ENCODE data around the gene PLS3. TPM values are rescaled to one million over a fixed set of nuclear protein-coding genes. Genes with fewer than 3 reads are reported as not detected.
A peak's percentile ranks its signal among the peaks of the same experiment; 100 is the strongest.

Gene PLS3
- total and polyA plus RNA-seq, 2 donors from 2014 or later: 97.4 to 110 TPM

DNA sequence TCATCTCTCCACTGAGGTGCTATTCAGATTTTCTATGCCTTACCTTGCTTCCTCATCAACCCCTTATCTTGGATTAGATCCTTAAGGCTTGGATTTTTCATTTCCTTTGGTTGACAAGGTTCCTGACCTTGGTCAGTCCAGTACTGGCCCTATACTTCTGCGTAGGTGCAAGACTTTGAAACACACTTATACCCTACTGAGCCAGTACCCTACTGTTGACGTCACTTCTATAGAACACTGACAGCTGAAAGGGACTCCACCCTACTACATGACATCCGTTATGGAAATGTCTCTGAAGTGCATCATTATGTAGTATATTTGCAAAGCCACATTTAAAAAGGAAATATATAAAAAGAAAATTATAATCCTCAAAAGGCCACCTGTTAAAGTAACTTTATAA lies 12.0 kb upstream of the PLS3 start:
- no peak overlapping the region for H3K4me3 ChIP-seq (ENCODE audit: low read length in 3 of 3)
- H3K27ac ChIP-seq (ENCODE audit: low read depth in 2 of 2, low read length in 2 of 2): no peak overlapping the region
- FAIRE-seq: no peak
- no peaks in the 10 kb centered on the region for H3K9me3 ChIP-seq (ENCODE audit: control insufficient read depth in 2 of 3, insufficient read depth in 1 of 3, low read length in 3 of 3)
- intact Hi-C loops (cut with DNase I): no loop called here
- H3K27me3 ChIP-seq (ENCODE audit: control insufficient read depth, insufficient read depth, low read length): peaks cover 2% of the 10 kb centered on the region
- TF ChIP-seq, protein P1, sequence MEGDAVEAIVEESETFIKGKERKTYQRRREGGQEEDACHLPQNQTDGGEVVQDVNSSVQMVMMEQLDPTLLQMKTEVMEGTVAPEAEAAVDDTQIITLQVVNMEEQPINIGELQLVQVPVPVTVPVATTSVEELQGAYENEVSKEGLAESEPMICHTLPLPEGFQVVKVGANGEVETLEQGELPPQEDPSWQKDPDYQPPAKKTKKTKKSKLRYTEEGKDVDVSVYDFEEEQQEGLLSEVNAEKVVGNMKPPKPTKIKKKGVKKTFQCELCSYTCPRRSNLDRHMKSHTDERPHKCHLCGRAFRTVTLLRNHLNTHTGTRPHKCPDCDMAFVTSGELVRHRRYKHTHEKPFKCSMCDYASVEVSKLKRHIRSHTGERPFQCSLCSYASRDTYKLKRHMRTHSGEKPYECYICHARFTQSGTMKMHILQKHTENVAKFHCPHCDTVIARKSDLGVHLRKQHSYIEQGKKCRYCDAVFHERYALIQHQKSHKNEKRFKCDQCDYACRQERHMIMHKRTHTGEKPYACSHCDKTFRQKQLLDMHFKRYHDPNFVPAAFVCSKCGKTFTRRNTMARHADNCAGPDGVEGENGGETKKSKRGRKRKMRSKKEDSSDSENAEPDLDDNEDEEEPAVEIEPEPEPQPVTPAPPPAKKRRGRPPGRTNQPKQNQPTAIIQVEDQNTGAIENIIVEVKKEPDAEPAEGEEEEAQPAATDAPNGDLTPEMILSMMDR (IDR thresholded peaks at IDR 0.05; ENCODE audit: borderline replicate concordance, extremely low read depth, insufficient read depth): no peak
- no peaks in the 10 kb centered on the region for H3K36me3 ChIP-seq (ENCODE audit: control insufficient read depth in 2 of 3, insufficient read depth in 3 of 3, low read length in 3 of 3)
- no peak overlapping the region for H3K9ac ChIP-seq (ENCODE audit: low read length in 3 of 3)
- H3K4me1 ChIP-seq (ENCODE audit: control insufficient read depth in 2 of 3, insufficient read depth in 2 of 3, low read depth in 1 of 3, low read length in 3 of 3): no peaks in the 10 kb centered on the region
- DNase-seq: no peak

DNA sequence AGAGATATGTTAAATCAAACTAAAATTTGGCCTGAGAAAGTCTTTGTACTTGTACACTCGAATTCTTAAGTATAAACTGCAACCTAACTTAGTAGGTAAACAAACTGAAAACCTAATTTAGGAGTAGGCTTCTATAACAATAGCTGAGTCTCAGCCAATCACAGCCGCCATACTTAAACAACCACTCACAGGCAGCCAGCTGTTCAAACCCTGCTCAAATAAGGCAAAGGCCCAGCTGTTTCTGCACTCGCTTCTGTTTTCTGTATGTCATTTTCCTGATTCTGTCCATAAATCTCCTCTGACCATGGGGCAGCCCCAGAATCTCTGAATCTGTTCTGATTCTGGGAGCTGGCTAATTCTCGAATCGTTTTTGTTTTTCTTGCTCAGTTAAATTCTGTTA lies 7.8 kb upstream of the PLS3 start:
- Histone ChIP-seq H3K27me3 (ENCODE audit: control insufficient read depth, insufficient read depth, low read length) (peaks cover 2% of the 10 kb centered on the region), H3K36me3 (ENCODE audit: control insufficient read depth in 2 of 3, insufficient read depth in 3 of 3, low read length in 3 of 3) (no peaks in the 10 kb centered on the region), H3K9me3 (ENCODE audit: control insufficient read depth in 2 of 3, insufficient read depth in 1 of 3, low read length in 3 of 3) (no peaks in the 10 kb centered on the region), H3K4me3 (ENCODE audit: low read length in 3 of 3) (no peak overlapping the region), H3K4me1 (ENCODE audit: control insufficient read depth in 2 of 3, insufficient read depth in 2 of 3, low read depth in 1 of 3, low read length in 3 of 3) (no peaks in the 10 kb centered on the region), H3K27ac (ENCODE audit: low read depth in 2 of 2, low read length in 2 of 2) (no peak overlapping the region), H3K9ac (ENCODE audit: low read length in 3 of 3) (no peak overlapping the region)
- intact Hi-C loops (cut with DNase I): no loop called here
- TF ChIP-seq, protein P1 (IDR thresholded peaks at IDR 0.05; ENCODE audit: borderline replicate concordance, extremely low read depth, insufficient read depth): no peak
- peak in 1 of 5 donors; percentile 43 for DNase-seq
- FAIRE-seq: no peak

DNA sequence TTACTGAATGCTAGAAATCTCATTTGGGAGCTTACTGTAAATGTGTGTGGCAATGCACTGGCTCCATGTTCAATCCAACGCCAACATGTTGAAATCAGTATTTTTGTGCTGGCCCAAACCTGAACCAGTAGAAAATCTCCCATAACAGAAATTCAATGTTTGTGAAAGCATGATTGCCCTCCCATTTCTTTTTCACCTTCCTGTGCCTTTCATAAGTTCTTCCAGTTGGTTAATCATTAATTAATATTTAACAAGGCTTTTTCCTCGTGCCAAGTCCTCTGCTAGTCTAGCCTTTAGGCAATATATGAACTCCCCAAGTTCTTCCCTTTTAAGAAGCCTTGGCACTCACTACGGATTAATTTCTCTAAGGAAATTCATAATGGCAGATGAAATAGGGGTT lies 1.3 kb upstream of the PLS3 start:
- H3K27me3 ChIP-seq (ENCODE audit: control insufficient read depth, insufficient read depth, low read length): peaks cover 11% of the 10 kb centered on the region
- intact Hi-C loops (cut with DNase I): no loop called here
- peak overlapping the region in 1 of 3 donors; percentile 82 for H3K4me3 ChIP-seq (ENCODE audit: low read length in 3 of 3)
- peak overlapping the region; percentile 93 to 95 for H3K27ac ChIP-seq (ENCODE audit: low read depth in 2 of 2, low read length in 2 of 2)
- DNase-seq (no peak), FAIRE-seq (no peak)
- no peak overlapping the region for H3K9ac ChIP-seq (ENCODE audit: low read length in 3 of 3)
- TF ChIP-seq, protein P1 (IDR thresholded peaks at IDR 0.05; ENCODE audit: borderline replicate concordance, extremely low read depth, insufficient read depth): no peak
- peaks cover 0 to 3% (median 2%) of the 10 kb centered on the region in 3 donors for H3K4me1 ChIP-seq (ENCODE audit: control insufficient read depth in 2 of 3, insufficient read depth in 2 of 3, low read depth in 1 of 3, low read length in 3 of 3)
- no peaks in the 10 kb centered on the region for H3K36me3 ChIP-seq (ENCODE audit: control insufficient read depth in 2 of 3, insufficient read depth in 3 of 3, low read length in 3 of 3)
- no peaks in the 10 kb centered on the region for H3K9me3 ChIP-seq (ENCODE audit: control insufficient read depth in 2 of 3, insufficient read depth in 1 of 3, low read length in 3 of 3)

Measured in kidney (tissue), 14 donors.